ENCODE measurements around the gene PGLYRP4.

The PGLYRP4 gene

GRCh38 chr1:153361480-153362109 lies 13.0 kb upstream of the PGLYRP4 start:
- Histone ChIP-seq H3K4me3 (ENCODE audit: low read depth in 1 of 2, low read length in 2 of 2) (no peak overlapping the region), H3K36me3 (ENCODE audit: insufficient read depth, low read length) (no peaks in the 10 kb centered on the region), H3K9ac (ENCODE audit: low read length) (no peak overlapping the region), H3K4me1 (ENCODE audit: insufficient read depth, low read length) (no peaks in the 10 kb centered on the region), H3K9me3 (ENCODE audit: low read length) (no peaks in the 10 kb centered on the region), H3K27me3 (ENCODE audit: control insufficient read depth in 1 of 2, insufficient read depth in 2 of 2, low read length in 2 of 2) (no peaks in the 10 kb centered on the region), H3K27ac (ENCODE audit: low read depth, low read length) (no peak overlapping the region)

GRCh38 chr1:153360592-153361479 lies 12.2 kb upstream of the PGLYRP4 start:
- Histone ChIP-seq H3K4me3 (ENCODE audit: low read depth in 1 of 2, low read length in 2 of 2) (no peak overlapping the region), H3K27me3 (ENCODE audit: control insufficient read depth in 1 of 2, insufficient read depth in 2 of 2, low read length in 2 of 2) (no peaks in the 10 kb centered on the region), H3K9me3 (ENCODE audit: low read length) (no peaks in the 10 kb centered on the region), H3K4me1 (ENCODE audit: insufficient read depth, low read length) (no peaks in the 10 kb centered on the region), H3K36me3 (ENCODE audit: insufficient read depth, low read length) (no peaks in the 10 kb centered on the region), H3K9ac (ENCODE audit: low read length) (no peak overlapping the region), H3K27ac (ENCODE audit: low read depth, low read length) (no peak overlapping the region)

- Histone ChIP-seq H3K27ac (ENCODE audit: low read depth, low read length) (no peak overlapping the region), H3K27me3 (ENCODE audit: control insufficient read depth in 1 of 2, insufficient read depth in 2 of 2, low read length in 2 of 2) (no peaks in the 10 kb centered on the region), H3K4me1 (ENCODE audit: insufficient read depth, low read length) (no peaks in the 10 kb centered on the region), H3K4me3 (ENCODE audit: low read depth in 1 of 2, low read length in 2 of 2) (no peak overlapping the region), H3K36me3 (ENCODE audit: insufficient read depth, low read length) (no peaks in the 10 kb centered on the region), H3K9me3 (ENCODE audit: low read length) (no peaks in the 10 kb centered on the region), H3K9ac (ENCODE audit: low read length) (no peak overlapping the region)
These were observed 11.5 kb upstream of the PGLYRP4 start for GRCh38 chr1:153360190-153360589.

- Histone ChIP-seq H3K27me3 (ENCODE audit: control insufficient read depth in 1 of 2, insufficient read depth in 2 of 2, low read length in 2 of 2) (no peaks in the 10 kb centered on the region), H3K9me3 (ENCODE audit: low read length) (no peaks in the 10 kb centered on the region), H3K36me3 (ENCODE audit: insufficient read depth, low read length) (no peaks in the 10 kb centered on the region), H3K4me3 (ENCODE audit: low read depth in 1 of 2, low read length in 2 of 2) (no peak overlapping the region), H3K4me1 (ENCODE audit: insufficient read depth, low read length) (no peaks in the 10 kb centered on the region), H3K27ac (ENCODE audit: low read depth, low read length) (no peak overlapping the region), H3K9ac (ENCODE audit: low read length) (no peak overlapping the region)
These were observed 10.6 kb upstream of the PGLYRP4 start for GRCh38 chr1:153359241-153359640.

- H3K27me3 ChIP-seq (ENCODE audit: control insufficient read depth in 1 of 2, insufficient read depth in 2 of 2, low read length in 2 of 2), result no peaks in the 10 kb centered on the region
- H3K9me3 ChIP-seq (ENCODE audit: low read length), result no peaks in the 10 kb centered on the region
- no peak overlapping the region for H3K4me3 ChIP-seq (ENCODE audit: low read depth in 1 of 2, low read length in 2 of 2)
- H3K9ac ChIP-seq (ENCODE audit: low read length), result no peak overlapping the region
- H3K27ac ChIP-seq (ENCODE audit: low read depth, low read length), result no peak overlapping the region
- no peaks in the 10 kb centered on the region for H3K4me1 ChIP-seq (ENCODE audit: insufficient read depth, low read length)
- H3K36me3 ChIP-seq (ENCODE audit: insufficient read depth, low read length), result no peaks in the 10 kb centered on the region
These were observed 10.0 kb upstream of the PGLYRP4 start for GRCh38 chr1:153358691-153358975.

GRCh38 chr1:153357853-153358690 lies 9.4 kb upstream of the PGLYRP4 start, which contains the start of gene S100A9:
S100A9 (plus strand) TSS chr1:153357854; CDS start chr1:153358284, 430 bp downstream.
- Histone ChIP-seq H3K4me1 (ENCODE audit: insufficient read depth, low read length) (no peaks in the 10 kb centered on the region), H3K36me3 (ENCODE audit: insufficient read depth, low read length) (no peaks in the 10 kb centered on the region), H3K4me3 (ENCODE audit: low read depth in 1 of 2, low read length in 2 of 2) (no peak within 1 kb of the TSS), H3K27me3 (ENCODE audit: control insufficient read depth in 1 of 2, insufficient read depth in 2 of 2, low read length in 2 of 2) (no peaks in the 10 kb centered on the region), H3K27ac (ENCODE audit: low read depth, low read length) (no peak within 1 kb of the TSS), H3K9me3 (ENCODE audit: low read length) (no peaks in the 10 kb centered on the region), H3K9ac (ENCODE audit: low read length) (no peak within 1 kb of the TSS)

- H3K9me3 ChIP-seq (ENCODE audit: low read length), result no peaks in the 10 kb centered on the region
- no peak overlapping the region for H3K27ac ChIP-seq (ENCODE audit: low read depth, low read length)
- no peaks in the 10 kb centered on the region for H3K36me3 ChIP-seq (ENCODE audit: insufficient read depth, low read length)
- no peaks in the 10 kb centered on the region for H3K27me3 ChIP-seq (ENCODE audit: control insufficient read depth in 1 of 2, insufficient read depth in 2 of 2, low read length in 2 of 2)
- no peak overlapping the region for H3K9ac ChIP-seq (ENCODE audit: low read length)
- no peaks in the 10 kb centered on the region for H3K4me1 ChIP-seq (ENCODE audit: insufficient read depth, low read length)
- H3K4me3 ChIP-seq (ENCODE audit: low read depth in 1 of 2, low read length in 2 of 2), result no peak overlapping the region
These were observed 8.6 kb upstream of the PGLYRP4 start for GRCh38 chr1:153357076-153357852.

GRCh38 chr1:153356392-153357075 lies 7.9 kb upstream of the PGLYRP4 start:
- Histone ChIP-seq H3K4me1 (ENCODE audit: insufficient read depth, low read length) (no peaks in the 10 kb centered on the region), H3K9me3 (ENCODE audit: low read length) (no peaks in the 10 kb centered on the region), H3K4me3 (ENCODE audit: low read depth in 1 of 2, low read length in 2 of 2) (no peak overlapping the region), H3K27ac (ENCODE audit: low read depth, low read length) (no peak overlapping the region), H3K9ac (ENCODE audit: low read length) (no peak overlapping the region), H3K27me3 (ENCODE audit: control insufficient read depth in 1 of 2, insufficient read depth in 2 of 2, low read length in 2 of 2) (peaks cover 0 to 2% of the 10 kb centered on the region in 2 donors), H3K36me3 (ENCODE audit: insufficient read depth, low read length) (no peaks in the 10 kb centered on the region)

- no peaks in the 10 kb centered on the region for H3K36me3 ChIP-seq (ENCODE audit: insufficient read depth, low read length)
- H3K9me3 ChIP-seq (ENCODE audit: low read length), result no peaks in the 10 kb centered on the region
- no peak overlapping the region for H3K4me3 ChIP-seq (ENCODE audit: low read depth in 1 of 2, low read length in 2 of 2)
- no peaks in the 10 kb centered on the region for H3K4me1 ChIP-seq (ENCODE audit: insufficient read depth, low read length)
- no peak overlapping the region for H3K9ac ChIP-seq (ENCODE audit: low read length)
- H3K27me3 ChIP-seq (ENCODE audit: control insufficient read depth in 1 of 2, insufficient read depth in 2 of 2, low read length in 2 of 2), result peaks cover 0 to 5% of the 10 kb centered on the region in 2 donors
- H3K27ac ChIP-seq (ENCODE audit: low read depth, low read length), result no peak overlapping the region
These were observed 6.9 kb upstream of the PGLYRP4 start for GRCh38 chr1:153355445-153356071.

GRCh38 chr1:153354515-153355193 lies 6.0 kb upstream of the PGLYRP4 start:
- no peak overlapping the region for H3K9ac ChIP-seq (ENCODE audit: low read length)
- no peak overlapping the region for H3K27ac ChIP-seq (ENCODE audit: low read depth, low read length)
- H3K9me3 ChIP-seq (ENCODE audit: low read length), result no peaks in the 10 kb centered on the region
- no peaks in the 10 kb centered on the region for H3K36me3 ChIP-seq (ENCODE audit: insufficient read depth, low read length)
- peaks cover 0 to 5% of the 10 kb centered on the region in 2 donors for H3K27me3 ChIP-seq (ENCODE audit: control insufficient read depth in 1 of 2, insufficient read depth in 2 of 2, low read length in 2 of 2)
- no peaks in the 10 kb centered on the region for H3K4me1 ChIP-seq (ENCODE audit: insufficient read depth, low read length)
- no peak overlapping the region for H3K4me3 ChIP-seq (ENCODE audit: low read depth in 1 of 2, low read length in 2 of 2)

Measured in muscle layer of colon (tissue), 2 donors.